ENCODE results near the gene DEGS2.
"Not testable (repeated sequence)": the region's sequence is repeated elsewhere in the genome, so short reads cannot be mapped to it uniquely, and the experiment has no call there.

DEGS2 gene

GRCh38 chr14:100159094-100159864, at the start of gene DEGS2:
Gene DEGS2, minus strand, starts transcription at chr14:100159645. Its CDS starts 58 bp downstream, at chr14:100159587.
- DNase-seq, result peak in 23 of 42 donors; percentile 21 to 76 (median 61)
- intact Hi-C loops (cut with DNase I), result no loop called here

- DNase-seq; intact Hi-C loops (cut with DNase I): not testable (repeated sequence)
Measured at GRCh38 chr14:100208136-100208535, 48.7 kb upstream of the DEGS2 start.

- DNase-seq; intact Hi-C loops (cut with DNase I): not testable (repeated sequence)
Measured at GRCh38 chr14:100207588-100207987, 48.1 kb upstream of the DEGS2 start.

GRCh38 chr14:100204835-100205167, 45.4 kb upstream of the DEGS2 start:
- DNase-seq; intact Hi-C loops (cut with DNase I): not testable (repeated sequence)

GRCh38 chr14:100203962-100204834, 44.8 kb upstream of the DEGS2 start:
- DNase-seq, result peak in 1 of 42 donors; percentile 13
- intact Hi-C loops (cut with DNase I), result no loop called here

- intact Hi-C loops (cut with DNase I), result no loop called here
- DNase-seq, result no peak
Measured at GRCh38 chr14:100203146-100203545, 43.7 kb upstream of the DEGS2 start.

- intact Hi-C loops (cut with DNase I), result no loop called here
- DNase-seq, result no peak
Measured at GRCh38 chr14:100202712-100203111, 43.3 kb upstream of the DEGS2 start.

GRCh38 chr14:100201701-100202100, 42.3 kb upstream of the DEGS2 start:
- intact Hi-C loops (cut with DNase I), result no loop called here
- DNase-seq, result no peak

- DNase-seq, result no peak
- intact Hi-C loops (cut with DNase I), result no loop called here
Measured at GRCh38 chr14:100200311-100200710, 40.9 kb upstream of the DEGS2 start.

- DNase-seq, result no peak
- intact Hi-C loops (cut with DNase I), result loop anchor here (10.0 kb wide), 1 partner anchor 95 kb away; no protein-coding TSS in a partner anchor
Measured at GRCh38 chr14:100199240-100199860, 39.9 kb upstream of the DEGS2 start.

GRCh38 chr14:100193417-100194357, 34.2 kb upstream of the DEGS2 start:
- peak; percentile 7 to 82 (median 58) for DNase-seq
- intact Hi-C loops (cut with DNase I), result loop anchor here (2.0 to 10.0 kb wide), 2 partner anchors 89 to 211 kb away; no protein-coding TSS in a partner anchor

- DNase-seq, result peak; percentile 98 to 100 (median 99)
- intact Hi-C loops (cut with DNase I), result loop anchor here (2.0 to 10.0 kb wide), 2 partner anchors 88 to 210 kb away; no protein-coding TSS in a partner anchor
Measured at GRCh38 chr14:100192672-100193416, 33.4 kb upstream of the DEGS2 start.

- intact Hi-C loops (cut with DNase I), result loop anchor here (2.0 to 10.0 kb wide), 2 partner anchors 87 to 209 kb away; no protein-coding TSS in a partner anchor
- peak in 14 of 42 donors; percentile 6 to 43 (median 24) for DNase-seq
Measured at GRCh38 chr14:100192250-100192671, 32.8 kb upstream of the DEGS2 start.

- intact Hi-C loops (cut with DNase I), result loop anchor here (2.0 to 10.0 kb wide), 2 partner anchors 87 to 209 kb away; no protein-coding TSS in a partner anchor
- DNase-seq, result no peak
Measured at GRCh38 chr14:100191584-100192249, 32.3 kb upstream of the DEGS2 start.

GRCh38 chr14:100190126-100190525, 30.7 kb upstream of the DEGS2 start:
- intact Hi-C loops (cut with DNase I), result loop anchor here (10.0 kb wide), 1 partner anchor 85 kb away; no protein-coding TSS in a partner anchor
- DNase-seq, result no peak

- DNase-seq, result no peak
- intact Hi-C loops (cut with DNase I), result no loop called here
Measured at GRCh38 chr14:100188392-100189030, 29.1 kb upstream of the DEGS2 start.
